Thyroid gland (tissue), 4 donors: ENCODE results near the gene SLC25A22.

Experiments
- POLR2A ChIP-seq, 2 donors: fragments of 450-650 bp; IDR thresholded peaks; one replicate each; pipeline ENCODE4 v1.6.1; 2017; ENCODE audit warnings: antibody characterized with exemption in 2 of 2, mild to moderate bottlenecking in 2 of 2, moderate library complexity in 1 of 2
- TF ChIP-seq, protein P1 (sequence below), 6 experiments: fragments of 200-600 bp in 3 of 6; fragments of 450-650 bp in 3 of 6; sonication (generic) in 3 of 6; IDR thresholded peaks; one replicate each; pipeline ENCODE4 v1.5.1; 2016 to 2019; ENCODE audit warnings: antibody characterized with exemption in 6 of 6, mild to moderate bottlenecking in 2 of 6, inconsistent platforms in 1 of 6, moderate library complexity in 1 of 6

DNA sequence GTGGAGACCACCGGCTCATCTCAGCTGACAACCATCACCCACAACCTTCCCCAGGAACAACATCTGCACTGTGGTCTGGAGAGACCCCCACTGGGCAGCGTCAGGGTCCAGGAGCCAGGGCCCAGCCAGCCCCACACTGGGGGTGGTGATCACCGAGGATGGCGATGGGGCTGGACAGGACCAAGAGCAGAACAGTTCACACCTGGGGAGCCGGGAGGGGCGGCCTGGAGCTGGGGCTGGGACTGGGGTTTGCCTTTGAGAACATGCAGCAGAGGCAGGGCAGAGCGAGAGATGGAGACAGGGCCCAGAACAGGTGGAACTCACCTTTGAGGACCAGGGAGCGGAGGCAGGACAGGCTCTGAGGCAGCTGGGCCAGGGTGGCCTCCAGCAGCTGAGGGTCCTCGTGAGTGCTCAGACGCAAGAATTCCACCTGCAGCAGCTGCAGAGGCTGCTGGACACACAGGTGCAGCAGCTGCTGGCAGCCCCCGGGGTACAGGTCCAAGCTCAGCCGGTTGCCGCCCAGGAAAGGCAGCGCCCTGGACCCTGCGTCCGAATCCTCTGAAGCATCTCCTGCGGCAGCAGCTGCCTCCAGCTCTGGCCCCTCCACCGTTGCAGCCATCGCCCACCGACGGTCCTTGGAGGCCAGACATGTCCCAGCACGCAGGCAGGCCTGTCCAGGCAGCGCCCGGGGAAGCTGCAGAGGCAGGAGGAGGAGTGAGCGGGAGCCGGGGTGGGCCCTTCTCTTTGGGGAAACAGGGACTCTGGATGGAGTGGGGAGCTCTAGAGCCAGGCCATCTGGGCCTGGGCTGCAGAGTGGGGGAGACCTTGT, 5.9 kb upstream of the SLC25A22 start:
- TF ChIP-seq, protein P1, sequence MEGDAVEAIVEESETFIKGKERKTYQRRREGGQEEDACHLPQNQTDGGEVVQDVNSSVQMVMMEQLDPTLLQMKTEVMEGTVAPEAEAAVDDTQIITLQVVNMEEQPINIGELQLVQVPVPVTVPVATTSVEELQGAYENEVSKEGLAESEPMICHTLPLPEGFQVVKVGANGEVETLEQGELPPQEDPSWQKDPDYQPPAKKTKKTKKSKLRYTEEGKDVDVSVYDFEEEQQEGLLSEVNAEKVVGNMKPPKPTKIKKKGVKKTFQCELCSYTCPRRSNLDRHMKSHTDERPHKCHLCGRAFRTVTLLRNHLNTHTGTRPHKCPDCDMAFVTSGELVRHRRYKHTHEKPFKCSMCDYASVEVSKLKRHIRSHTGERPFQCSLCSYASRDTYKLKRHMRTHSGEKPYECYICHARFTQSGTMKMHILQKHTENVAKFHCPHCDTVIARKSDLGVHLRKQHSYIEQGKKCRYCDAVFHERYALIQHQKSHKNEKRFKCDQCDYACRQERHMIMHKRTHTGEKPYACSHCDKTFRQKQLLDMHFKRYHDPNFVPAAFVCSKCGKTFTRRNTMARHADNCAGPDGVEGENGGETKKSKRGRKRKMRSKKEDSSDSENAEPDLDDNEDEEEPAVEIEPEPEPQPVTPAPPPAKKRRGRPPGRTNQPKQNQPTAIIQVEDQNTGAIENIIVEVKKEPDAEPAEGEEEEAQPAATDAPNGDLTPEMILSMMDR (IDR thresholded peaks at IDR 0.05): no peak
- TF ChIP-seq POLR2A (IDR thresholded peaks at IDR 0.05): no peak
